ENCODE measurements around the gene SLC44A4.

The SLC44A4 gene

DNA sequence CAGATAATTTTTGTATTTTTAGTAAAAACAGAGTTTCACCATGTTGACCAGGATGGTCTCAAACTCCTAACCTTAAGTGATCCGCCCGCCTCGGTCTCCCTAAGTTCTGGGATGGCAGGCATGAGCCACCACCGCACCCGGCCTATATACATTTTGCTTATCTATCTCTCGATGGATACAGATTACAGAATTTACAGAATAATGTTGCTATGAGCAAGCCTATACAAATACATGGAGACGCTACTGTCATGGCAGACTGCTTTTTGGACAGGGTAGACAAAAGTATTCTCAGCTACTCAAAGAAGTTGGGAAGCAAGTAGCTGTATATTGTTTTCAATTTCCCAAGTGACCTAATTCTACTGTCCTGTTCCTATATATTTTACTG is 65.3 kb downstream of the SLC44A4 start:
- no peak overlapping the region for H3K27ac ChIP-seq (ENCODE audit: low read depth, low read length)
- H3K4me2 ChIP-seq (ENCODE audit: low read length) = peak overlapping the region; percentile 63; the same call in 1 of the 2 replicates

More for the DNA sequence above, 65.3 kb downstream of the SLC44A4 start:
- H3K27me3 ChIP-seq (ENCODE audit: control insufficient read depth, low read length) = peaks cover 4% of the 10 kb centered on the region; the same call in 1 of the 2 replicates
- H3K9me3 ChIP-seq (ENCODE audit: control insufficient read depth, insufficient read depth, low read length) = no peaks in the 10 kb centered on the region
- H3K9me2 ChIP-seq (replicated peaks; ENCODE audit: control insufficient read depth, low read length) = no peaks in the 10 kb centered on the region
- no peaks in the 10 kb centered on the region for H4K20me1 ChIP-seq (ENCODE audit: control insufficient read depth, insufficient read depth, low read depth, low read length)
- peaks cover 29% of the 10 kb centered on the region for H3K4me1 ChIP-seq (ENCODE audit: control insufficient read depth, low read length)
- peak overlapping the region; percentile 48; the same call in 1 of the 2 replicates for H3K4me3 ChIP-seq (ENCODE audit: low read length)
- H3F3A ChIP-seq (ENCODE audit: control insufficient read depth, insufficient read depth) = peaks cover 8% of the 10 kb centered on the region; the same call in 1 of the 2 replicates
- no peaks in the 10 kb centered on the region for H3K36me3 ChIP-seq (ENCODE audit: control insufficient read depth, low read length)
- TF ChIP-seq CTCF (IDR thresholded peaks at IDR 0.05; ENCODE audit: low read depth, low read length, poor library complexity, severe bottlenecking) = no peak
- no peak for TF ChIP-seq EZH2phosphoT487 (IDR thresholded peaks at IDR 0.05; ENCODE audit: borderline replicate concordance, low read length)
- H3K79me2 ChIP-seq (ENCODE audit: control insufficient read depth, low read length) = no peaks in the 10 kb centered on the region
